Transverse colon (tissue), 4 donors: ENCODE data around the gene EFEMP2.

Experiments
- CTCF ChIP-seq, 5 experiments: fragments of 200-600 bp in 3 of 5; fragments of 450-650 bp in 2 of 5; sonication (generic) in 3 of 5; IDR thresholded peaks; 1 replicate in 2 of 5; 2 replicates in 3 of 5; pipeline ENCODE4 v1.5.1; 2016 to 2017; ENCODE audit warnings: antibody characterized with exemption in 5 of 5, inconsistent platforms in 3 of 5, mild to moderate bottlenecking in 2 of 5, moderate library complexity in 1 of 5
- EP300 ChIP-seq: sonication (generic); formaldehyde crosslinking; IDR thresholded peaks from one replicate; pipeline ENCODE4 v1.6.1; 2017; ENCODE audit warnings: antibody characterized with exemption, low read depth
- POLR2A ChIP-seq: fragments of 450-650 bp; IDR thresholded peaks from one replicate; pipeline ENCODE4 v1.6.1; 2016; ENCODE audit warnings: antibody characterized with exemption, mild to moderate bottlenecking, moderate library complexity
- POLR2AphosphoS5 ChIP-seq, 3 donors: sonication (generic); formaldehyde crosslinking; IDR thresholded peaks; one replicate each; pipeline ENCODE4 v1.6.1; 2016; ENCODE audit warnings: antibody characterized with exemption in 3 of 3

- TF ChIP-seq CTCF (IDR thresholded peaks at IDR 0.05) (no peak), POLR2AphosphoS5 (IDR thresholded peaks at IDR 0.05) (no peak), POLR2A (no peak), EP300 (no peak)
Measured at GRCh38 chr11:65861533-65862183, 10.9 kb downstream of the EFEMP2 start.
